H7 (cell line): ENCODE measurements around the gene TBC1D14. TPM values are rescaled to one million over a fixed set of nuclear protein-coding genes. Genes with fewer than 3 reads are reported as not detected.

Source experiments
- DNase-seq: peaks from one replicate; pipeline ENCODE4 v3.0.0; 2012
- H3K27me3 ChIP-seq: 2 replicates; pipeline ENCODE4 v1.6.0; 2011; ENCODE audit warnings: mild to moderate bottlenecking, low read length; ENCODE audit not compliant: control insufficient read depth, insufficient read depth
- H3K36me3 ChIP-seq: replicated peaks from 2 replicates; pipeline ENCODE4 v1.5.1; 2011; ENCODE audit warnings: low read length; ENCODE audit not compliant: control insufficient read depth, insufficient read depth
- H3K4me3 ChIP-seq: 2 replicates; pipeline ENCODE4 v1.5.1; 2011; ENCODE audit warnings: low read depth, mild to moderate bottlenecking, control low read depth, low read length, moderate library complexity; ENCODE audit not compliant: insufficient read depth
- total RNA-seq: library from RNA; depleted of rRNA; stranded (reverse); fragments of >200 nt; shearing (Covaris generic); gene quantifications from 2 replicates; pipeline ENCODE4 v1.2.3, GENCODE V29; 2014

TBC1D14 gene
- total RNA-seq, 1 experiment from 2014 or later = 55.8 TPM

- Histone ChIP-seq H3K27me3 (no peaks in the 10 kb centered on the region), H3K36me3 (no peaks in the 10 kb centered on the region), H3K4me3 (no peak overlapping the region)
- peak; percentile 51 for DNase-seq
Measured at GRCh38 chr4:6938647-6939271, 29.1 kb downstream of the TBC1D14 start.

GRCh38 chr4:6939761-6940743, 30.4 kb downstream of the TBC1D14 start:
- DNase-seq = peak; percentile 70
- H3K27me3 ChIP-seq = no peaks in the 10 kb centered on the region
- H3K4me3 ChIP-seq = no peak overlapping the region
- no peaks in the 10 kb centered on the region for H3K36me3 ChIP-seq

DNA sequence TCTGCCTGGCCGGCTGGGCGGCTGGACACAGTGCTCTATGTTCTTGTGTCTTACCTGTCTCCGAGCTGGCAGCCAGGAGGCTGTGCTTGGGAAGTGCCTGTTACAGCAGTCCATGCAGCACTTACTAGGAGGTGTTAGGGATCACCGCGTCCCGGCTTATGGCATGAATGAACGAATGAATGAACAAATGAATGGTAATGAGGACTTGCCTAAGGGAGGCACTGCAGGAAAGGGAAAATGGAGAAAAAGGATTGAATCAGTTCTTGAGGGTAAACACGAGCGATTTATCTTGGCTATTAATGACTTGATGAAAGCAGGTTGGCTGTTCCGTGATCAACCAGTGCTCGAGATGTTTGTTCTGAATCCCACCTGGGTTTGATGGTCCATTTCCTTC, 31.1 kb downstream of the TBC1D14 start:
- Histone ChIP-seq H3K27me3 (no peaks in the 10 kb centered on the region), H3K36me3 (no peaks in the 10 kb centered on the region), H3K4me3 (no peak overlapping the region)
- DNase-seq = no peak

DNA sequence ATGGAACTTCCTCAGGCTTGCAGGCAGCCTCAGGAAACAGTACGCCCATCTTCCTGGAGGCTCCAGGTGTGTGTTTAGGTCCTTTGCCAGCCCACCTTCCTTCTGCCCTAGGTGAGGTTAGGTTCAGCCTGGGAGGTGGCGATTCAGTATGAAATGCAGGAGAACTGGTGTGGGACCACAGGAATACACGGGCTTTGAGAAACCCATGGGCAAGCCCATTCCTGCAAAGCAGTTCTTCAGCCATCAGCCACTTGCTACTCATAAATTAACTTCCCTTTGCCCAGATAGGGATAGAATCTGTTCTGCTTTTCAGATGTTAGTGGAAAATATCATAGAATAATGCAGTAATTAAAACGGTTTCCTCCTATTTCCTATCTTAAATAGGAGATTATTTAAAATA, 32.2 kb downstream of the TBC1D14 start:
- no peak for DNase-seq
- Histone ChIP-seq H3K36me3 (no peaks in the 10 kb centered on the region), H3K4me3 (no peak overlapping the region), H3K27me3 (no peaks in the 10 kb centered on the region)

DNA sequence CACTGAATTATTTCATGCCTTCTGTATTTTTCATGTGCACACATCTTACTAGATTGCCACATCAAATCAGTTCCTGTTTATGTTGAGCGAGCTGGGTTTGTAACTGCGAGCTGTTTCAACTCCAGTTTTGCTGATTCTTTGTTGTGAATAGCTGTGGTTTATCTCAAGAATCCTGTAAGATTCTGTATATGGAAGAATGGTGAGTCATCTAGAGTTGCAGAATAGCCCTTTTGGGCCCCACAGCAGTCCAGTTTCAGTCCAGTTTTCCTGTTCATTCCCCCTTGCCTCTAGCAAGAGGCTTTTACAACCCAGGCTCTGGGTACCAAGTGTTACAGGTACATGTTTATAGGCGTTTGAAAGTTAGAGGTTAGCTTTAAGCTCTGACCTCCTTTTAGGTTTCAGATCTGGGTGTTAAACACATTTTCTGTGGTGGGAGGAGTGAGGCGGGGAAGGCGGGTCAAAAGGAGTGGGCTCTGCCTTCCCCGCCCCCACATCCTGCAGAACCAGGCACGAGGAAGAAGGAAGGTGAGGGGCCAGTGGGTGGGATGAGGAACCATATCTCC, 32.7 kb downstream of the TBC1D14 start:
- H3K36me3 ChIP-seq = no peaks in the 10 kb centered on the region
- no peak for DNase-seq
- no peaks in the 10 kb centered on the region for H3K27me3 ChIP-seq
- H3K4me3 ChIP-seq = no peak overlapping the region

DNA sequence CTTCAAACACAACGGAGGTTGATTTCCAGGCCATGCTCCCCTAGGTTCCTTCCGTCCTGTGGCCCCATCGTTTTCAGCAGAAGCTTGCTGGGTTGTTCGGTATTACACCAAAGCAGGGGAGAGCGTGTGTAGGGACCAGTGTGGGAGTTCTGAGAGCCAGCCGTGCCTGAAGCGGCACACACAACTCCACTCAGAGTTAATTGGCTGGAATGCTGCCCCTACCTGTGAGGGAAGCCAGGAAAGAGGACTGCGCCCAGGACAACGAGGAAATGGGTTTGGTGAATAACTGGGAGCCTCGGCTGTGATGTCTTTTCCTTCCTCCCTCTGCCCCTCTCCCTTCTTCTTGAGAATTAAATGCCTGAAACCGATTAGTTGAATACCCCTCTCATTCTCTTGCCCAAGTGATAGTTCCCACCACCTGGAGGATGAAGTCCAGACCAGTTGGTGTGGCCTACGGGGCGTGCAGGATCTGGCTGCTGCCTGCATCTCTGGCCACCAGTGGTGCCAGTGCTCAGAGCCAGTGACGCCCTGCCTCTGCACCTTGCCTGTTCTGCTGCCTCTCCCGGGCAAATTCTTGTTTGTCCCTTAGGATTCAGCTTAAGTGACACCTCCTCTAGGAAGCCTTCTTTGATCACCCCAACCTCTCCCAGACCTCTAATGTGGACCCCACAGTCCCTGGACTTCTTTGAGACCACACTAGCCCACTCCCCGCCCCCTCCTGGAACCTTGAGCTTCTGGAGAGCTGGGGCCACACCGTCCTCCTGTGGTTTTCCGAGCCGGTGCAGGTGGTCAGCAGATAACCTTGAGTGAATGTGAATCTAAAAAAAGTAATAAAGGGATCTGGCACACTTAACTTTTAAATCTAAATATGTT, 33.6 kb downstream of the TBC1D14 start:
- H3K4me3 ChIP-seq = no peak overlapping the region
- no peaks in the 10 kb centered on the region for H3K27me3 ChIP-seq
- no peaks in the 10 kb centered on the region for H3K36me3 ChIP-seq
- DNase-seq = peak; percentile 66

DNA sequence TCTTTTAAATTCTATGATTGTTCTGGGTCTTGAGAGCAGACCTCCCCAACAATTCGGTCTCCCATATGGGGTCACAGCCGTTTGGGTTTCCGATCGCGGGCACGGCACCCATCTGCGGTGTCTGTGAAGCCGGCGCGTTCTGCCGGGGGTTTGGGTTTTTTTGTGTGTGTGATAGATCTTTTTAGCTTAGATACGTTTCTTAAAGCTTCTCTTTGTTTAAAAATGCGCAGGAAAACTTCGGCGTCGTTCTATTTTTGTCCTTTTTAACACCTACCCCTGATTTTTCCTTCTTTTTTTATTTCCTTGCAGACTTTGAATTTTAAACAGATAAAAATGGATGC, 34.2 kb downstream of the TBC1D14 start:
- H3K36me3 ChIP-seq = no peaks in the 10 kb centered on the region
- H3K4me3 ChIP-seq = no peak overlapping the region
- no peak for DNase-seq
- no peaks in the 10 kb centered on the region for H3K27me3 ChIP-seq

DNA sequence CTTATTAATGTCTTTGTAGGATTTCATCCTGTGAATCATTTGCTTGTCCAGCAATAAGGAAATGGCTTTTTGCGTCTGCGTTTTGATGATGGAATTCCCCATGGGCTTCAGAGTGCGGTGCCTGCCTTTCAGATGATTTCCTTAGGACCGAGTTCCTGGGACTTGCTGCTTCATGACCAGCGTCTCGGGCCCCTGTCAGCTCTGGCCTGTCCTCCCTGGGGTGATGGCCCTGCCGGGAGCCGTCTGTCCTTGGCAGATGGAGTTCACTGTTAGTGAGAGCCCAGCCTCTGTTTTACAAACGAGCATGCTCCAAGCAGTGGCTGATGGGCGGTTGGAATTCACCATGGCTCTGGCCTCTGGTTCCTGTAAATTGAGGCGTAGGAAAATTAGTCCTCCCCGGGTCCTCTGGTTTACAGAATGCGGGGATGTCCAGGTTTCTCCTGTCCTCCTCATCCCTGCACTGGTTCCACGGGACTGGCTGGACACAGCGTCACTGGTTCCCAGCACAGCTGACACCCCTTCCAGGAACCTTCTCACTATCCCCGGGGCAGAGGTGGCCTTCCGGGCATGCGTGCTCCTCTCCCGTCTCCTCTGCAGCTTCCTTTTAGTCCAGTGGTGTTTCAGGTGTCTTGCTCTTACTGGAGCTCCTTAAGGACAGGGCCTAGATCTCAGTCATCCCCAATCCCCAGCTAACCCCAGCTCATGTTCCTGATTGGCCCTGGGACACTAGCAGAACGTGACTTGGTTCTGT, 34.9 kb downstream of the TBC1D14 start:
- DNase-seq = peak; percentile 60
- Histone ChIP-seq H3K27me3 (no peaks in the 10 kb centered on the region), H3K36me3 (no peaks in the 10 kb centered on the region), H3K4me3 (no peak overlapping the region)

DNA sequence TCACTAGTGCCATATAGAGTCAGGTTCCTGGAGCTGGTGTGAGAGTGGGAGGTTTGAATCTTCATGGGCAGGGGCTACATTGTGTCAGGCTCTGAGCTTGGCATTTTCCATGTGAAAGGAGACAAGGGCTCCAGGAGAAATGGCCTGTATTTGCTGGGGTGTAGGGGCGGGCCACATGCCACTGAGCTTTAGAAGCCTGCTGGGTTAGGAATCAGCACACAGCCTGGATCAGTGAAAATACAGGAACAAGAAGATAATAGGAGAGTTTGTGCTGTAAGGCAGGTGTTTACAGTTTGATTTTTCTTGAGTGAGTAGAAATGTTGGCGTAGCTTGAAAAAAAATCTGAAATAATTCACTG, 35.4 kb downstream of the TBC1D14 start:
- H3K27me3 ChIP-seq = no peaks in the 10 kb centered on the region
- no peaks in the 10 kb centered on the region for H3K36me3 ChIP-seq
- no peak overlapping the region for H3K4me3 ChIP-seq
- DNase-seq = peak; percentile 81

GRCh38 chr4:6946497-6946896, 36.9 kb downstream of the TBC1D14 start:
- DNase-seq = no peak
- no peaks in the 10 kb centered on the region for H3K27me3 ChIP-seq

DNA sequence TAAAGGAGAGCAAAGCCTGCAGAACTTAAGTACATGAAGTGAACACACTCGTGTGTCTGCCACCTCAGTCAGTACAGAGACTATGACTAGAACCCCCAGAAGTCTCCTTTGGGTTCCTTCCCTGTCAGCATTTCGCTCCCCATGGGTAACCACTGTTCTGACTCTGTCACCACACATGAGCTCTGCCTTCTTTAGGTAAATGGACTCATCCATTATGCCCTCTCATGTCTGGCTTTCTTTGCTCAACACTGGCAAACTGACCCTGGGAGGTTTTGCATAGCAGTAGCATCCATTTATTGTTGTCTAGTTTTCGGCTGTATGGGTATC, 38.5 kb downstream of the TBC1D14 start:
- Histone ChIP-seq H3K4me3 (no peak overlapping the region), H3K27me3 (no peaks in the 10 kb centered on the region), H3K36me3 (no peaks in the 10 kb centered on the region)
- no peak for DNase-seq

More at GRCh38 chr4:6946497-6946896, 36.9 kb downstream of the TBC1D14 start:
- no peaks in the 10 kb centered on the region for H3K36me3 ChIP-seq
- H3K4me3 ChIP-seq = no peak overlapping the region

DNA sequence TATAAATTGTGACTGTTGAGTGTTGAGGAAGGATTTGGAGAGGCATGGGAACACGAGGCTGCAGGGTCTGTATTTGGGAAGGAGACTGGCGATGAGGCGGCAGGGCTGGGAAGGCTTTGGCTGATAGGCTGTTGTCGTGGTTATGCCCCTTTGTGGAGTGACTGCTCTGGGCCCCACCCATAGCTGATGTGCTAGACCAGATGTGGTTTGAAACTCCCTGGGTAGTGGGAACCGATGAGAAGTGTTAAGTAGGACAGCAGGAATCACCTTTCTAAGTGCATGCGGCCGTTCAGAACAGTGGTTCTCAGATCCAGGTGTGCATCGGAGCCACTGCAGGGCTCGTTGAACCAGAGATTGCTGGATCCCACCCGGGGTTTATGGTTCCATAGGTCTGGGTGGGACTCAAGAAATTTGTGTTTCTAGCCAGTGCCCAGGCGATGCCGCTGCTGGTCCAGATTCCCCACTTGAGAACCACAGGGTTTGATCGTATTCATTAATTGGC, 42.3 kb downstream of the TBC1D14 start:
- H3K27me3 ChIP-seq = no peaks in the 10 kb centered on the region
- H3K4me3 ChIP-seq = no peak overlapping the region
- no peak for DNase-seq
- no peaks in the 10 kb centered on the region for H3K36me3 ChIP-seq

GRCh38 chr4:6953751-6954380, 44.2 kb downstream of the TBC1D14 start:
- Histone ChIP-seq H3K27me3 (no peaks in the 10 kb centered on the region), H3K36me3 (no peaks in the 10 kb centered on the region), H3K4me3 (no peak overlapping the region)
- DNase-seq = peak; percentile 94
